ENCODE measurements around the gene CDH16.

- no peak for TF ChIP-seq CTCF (IDR thresholded peaks at IDR 0.05)
- TF ChIP-seq EZH2phosphoT487 (IDR thresholded peaks at IDR 0.05) = no peak
Measured at GRCh38 chr16:66859397-66860068, 59.2 kb downstream of the CDH16 start.
